Ecto neural progenitor cell (in vitro differentiated cells): ENCODE results near the gene VPS51.
"Not testable (repeated sequence)": the region's sequence is repeated elsewhere in the genome, so short reads cannot be mapped to it uniquely, and the experiment has no call there.

Source experiments
- DNase-seq: peaks from one replicate; pipeline ENCODE4 v3.0.0-alpha.2; 2018; ENCODE audit warnings: low spot score

The VPS51 gene

GRCh38 chr11:65134240-65134951, 38.4 kb downstream of the VPS51 start, which contains the start of gene SYVN1:
SYVN1 (minus strand) TSS chr11:65134519; CDS start chr11:65133601, 918 bp downstream.
- peak; percentile 93 for DNase-seq

DNA sequence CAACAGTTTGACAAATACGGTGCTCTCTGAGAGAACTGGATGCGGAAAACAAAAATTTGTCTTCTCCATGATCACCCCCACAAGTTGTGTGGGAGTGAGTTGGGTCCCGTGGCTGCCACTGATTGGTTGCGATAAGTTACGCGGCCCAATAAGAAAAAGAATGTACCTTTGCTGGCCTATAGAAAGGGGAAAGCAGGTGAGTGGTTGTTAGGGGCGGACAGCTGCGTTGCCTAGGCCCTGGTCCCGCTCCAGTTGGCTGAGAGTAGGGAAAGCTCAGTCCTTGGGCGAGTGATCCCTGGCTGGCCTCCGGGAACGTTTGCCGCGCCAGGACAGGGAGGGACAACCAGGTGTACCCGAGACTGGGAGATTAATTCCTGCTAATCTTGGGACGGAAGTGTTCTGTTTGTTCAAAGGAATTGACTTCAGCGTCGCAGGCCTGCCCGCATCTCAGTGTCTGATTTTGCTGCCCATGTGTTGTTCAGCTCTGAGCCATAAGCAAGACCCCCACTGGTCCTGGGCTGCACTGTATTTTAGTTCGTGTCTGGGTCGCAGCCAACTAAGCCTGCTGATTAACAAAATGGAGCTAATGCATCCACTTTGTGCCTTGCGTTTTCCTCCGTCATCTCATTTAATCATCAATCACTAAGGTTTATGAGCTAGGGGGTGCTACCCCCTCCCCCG, 39.1 kb downstream of the VPS51 start:
- peak; percentile 93 for DNase-seq

DNA sequence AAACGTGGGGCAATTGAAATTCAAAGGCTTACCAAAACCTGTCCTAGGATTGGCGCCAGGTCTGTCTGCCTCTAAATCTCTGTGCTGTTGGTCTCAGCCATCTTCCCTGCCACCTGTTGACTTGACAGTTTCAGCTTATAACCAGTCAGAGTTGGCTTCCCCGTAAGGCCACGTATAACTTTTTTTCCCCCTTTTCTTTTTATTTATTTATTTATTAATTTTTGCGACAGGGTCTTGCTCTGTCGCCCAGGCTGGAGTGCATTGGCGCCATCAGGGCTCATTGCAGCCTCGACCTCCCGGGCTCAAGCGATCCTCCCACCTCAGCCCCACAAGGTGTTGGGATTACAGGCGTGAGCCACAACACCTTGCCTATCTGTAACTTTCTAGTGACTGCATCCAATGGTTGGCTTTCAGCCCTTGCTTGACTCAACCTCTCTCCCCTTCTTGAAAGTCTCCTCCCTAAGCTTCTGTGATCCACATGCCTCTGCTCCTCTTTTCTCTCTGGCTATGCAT, 39.7 kb downstream of the VPS51 start:
- no peak for DNase-seq

DNA sequence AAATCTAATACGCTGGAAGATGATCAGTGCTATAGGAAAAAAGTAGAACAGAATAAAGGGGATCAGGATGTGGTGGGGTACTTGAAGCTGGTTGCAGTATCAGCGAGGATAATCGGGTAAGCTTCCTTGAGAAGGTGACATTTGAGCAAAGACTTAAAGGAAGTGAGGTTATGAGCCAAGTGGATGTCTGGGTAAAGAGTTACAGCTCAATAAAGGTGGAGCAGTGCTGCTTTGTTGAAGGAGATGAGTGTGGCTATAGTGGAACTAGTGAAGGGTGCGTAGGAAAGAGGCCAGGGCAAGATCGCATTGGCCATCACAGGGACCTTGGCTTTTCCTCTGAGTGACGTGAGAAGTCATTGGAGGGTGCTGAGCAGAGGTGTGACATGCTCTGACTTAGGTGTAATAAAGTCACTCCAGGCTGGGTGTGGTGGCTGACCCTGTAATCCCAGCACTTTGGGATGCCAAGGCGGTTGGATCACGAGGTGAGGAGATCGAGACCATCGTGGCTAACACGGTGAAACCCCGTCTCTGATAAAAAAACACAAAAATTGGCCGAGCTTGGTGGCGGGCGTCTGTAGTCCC, 40.6 kb downstream of the VPS51 start:
- DNase-seq, result no peak

DNA sequence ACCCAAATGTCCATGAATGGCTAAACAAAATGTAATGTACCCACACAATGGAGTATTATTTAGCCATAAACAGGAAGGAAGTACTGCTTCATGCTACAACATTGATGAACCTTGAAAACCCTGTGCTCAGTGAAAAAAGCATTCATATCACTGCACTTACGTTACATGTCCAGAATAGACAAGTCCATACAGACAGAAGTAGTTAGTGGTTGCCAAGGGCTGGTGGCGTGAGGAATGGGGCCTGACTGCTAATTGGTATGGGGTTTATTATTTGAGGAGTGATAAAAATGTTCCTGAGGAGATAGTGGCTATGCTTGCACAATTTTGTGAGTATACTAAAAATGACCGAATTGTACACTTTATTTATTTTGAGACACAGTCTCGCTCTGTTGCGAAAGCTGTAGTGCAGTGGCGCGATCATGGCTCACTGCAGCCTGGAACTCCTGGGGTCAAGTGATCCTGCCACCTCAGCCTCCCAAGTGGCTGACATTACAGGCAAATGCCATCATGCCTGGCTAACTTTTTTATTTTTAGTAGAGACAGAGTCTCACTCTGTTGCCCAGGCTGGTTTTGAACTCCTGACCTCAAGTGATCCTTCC, 46.0 kb downstream of the VPS51 start:
- no peak for DNase-seq

- DNase-seq, result no peak
Observed at GRCh38 chr11:65147352-65148075, 51.5 kb downstream of the VPS51 start.

DNA sequence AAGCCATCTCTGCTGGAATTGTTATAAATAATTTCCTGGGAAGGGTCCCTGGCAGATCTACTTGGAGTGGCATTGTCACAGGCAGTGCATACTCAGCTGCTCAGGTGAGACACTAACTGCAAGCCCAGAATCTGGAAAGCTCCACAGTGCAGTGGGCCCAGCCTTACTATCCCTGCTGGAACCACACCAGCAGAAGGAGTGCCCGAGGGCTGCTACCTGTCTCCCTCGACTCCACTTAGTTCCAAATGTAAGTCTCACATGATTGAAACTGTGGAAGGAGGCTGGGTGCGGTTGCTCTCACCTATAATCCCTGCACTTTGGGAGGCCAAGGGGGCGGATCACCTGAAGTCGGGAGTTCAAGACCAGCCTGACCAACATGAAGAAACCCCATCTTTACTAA, 52.6 kb downstream of the VPS51 start:
- no peak for DNase-seq

GRCh38 chr11:65150131-65150508, 54.1 kb downstream of the VPS51 start:
- not testable (repeated sequence) for DNase-seq

GRCh38 chr11:65150509-65151299, 54.7 kb downstream of the VPS51 start:
- DNase-seq, result no peak

- no peak for DNase-seq
Observed at GRCh38 chr11:65151331-65151899, 55.4 kb downstream of the VPS51 start.

GRCh38 chr11:65152122-65152521, 56.1 kb downstream of the VPS51 start:
- no peak for DNase-seq

DNA sequence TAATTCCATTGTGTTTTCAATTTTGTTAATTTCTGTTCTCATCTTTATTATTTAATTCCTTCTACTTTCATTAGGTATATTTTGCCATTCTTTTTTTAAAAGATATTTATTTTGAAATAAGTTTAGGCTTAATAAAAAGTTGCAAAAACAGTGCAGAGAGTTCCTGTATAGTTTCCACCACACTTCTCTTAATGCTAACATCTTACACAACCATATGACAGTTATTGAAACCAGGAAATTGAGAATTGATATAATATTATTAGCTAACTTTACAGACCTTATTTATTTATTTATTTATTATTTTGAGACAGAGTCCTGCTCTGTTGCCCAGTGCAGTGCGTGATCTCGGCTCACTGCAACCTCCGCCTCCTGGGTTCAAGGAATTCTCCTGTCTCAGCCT, 60.2 kb downstream of the VPS51 start:
- no peak for DNase-seq

GRCh38 chr11:65156926-65157325, 60.9 kb downstream of the VPS51 start:
- DNase-seq, result no peak

DNA sequence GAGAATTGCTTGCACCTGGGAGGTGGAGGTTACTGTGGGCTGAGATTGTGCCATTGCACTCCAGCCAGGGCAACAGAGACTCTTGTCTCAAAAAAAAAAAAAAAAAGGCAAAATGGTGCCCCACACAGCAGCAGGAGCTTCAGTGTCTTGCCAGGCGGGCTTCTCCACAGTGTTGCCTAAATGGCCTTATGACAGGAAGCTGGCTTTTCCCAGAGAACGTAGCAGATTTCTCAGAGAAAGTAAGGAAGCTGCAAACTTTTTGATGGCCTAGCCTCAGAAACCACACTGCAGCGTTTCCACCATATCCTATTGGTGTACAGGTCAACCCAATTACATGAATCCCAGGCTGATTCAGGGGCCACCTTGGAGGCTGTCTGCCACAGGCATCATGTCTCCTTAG, 61.3 kb downstream of the VPS51 start:
- no peak for DNase-seq

- DNase-seq, result no peak
Observed at GRCh38 chr11:65159012-65159411, 63.0 kb downstream of the VPS51 start.

DNA sequence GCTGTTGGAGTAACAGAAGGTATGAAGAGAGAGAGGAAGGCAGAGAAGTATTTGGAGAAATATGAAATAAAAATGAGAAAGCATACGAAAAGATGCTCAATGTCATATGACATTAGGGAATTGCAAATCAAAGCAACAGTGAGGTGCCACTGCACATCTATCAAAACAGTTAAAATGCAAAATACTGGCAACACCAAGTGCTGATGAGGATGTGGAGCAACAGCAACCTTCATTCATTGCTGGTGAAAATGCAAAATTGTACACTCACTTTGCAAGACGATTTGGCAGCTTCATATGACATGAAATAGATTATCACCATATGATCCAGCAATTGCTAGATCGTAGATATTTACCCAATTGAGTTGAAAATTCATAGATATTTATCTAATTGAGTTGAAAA, 64.6 kb downstream of the VPS51 start:
- no peak for DNase-seq
